ENCODE data around the gene OTOR.

DNA sequence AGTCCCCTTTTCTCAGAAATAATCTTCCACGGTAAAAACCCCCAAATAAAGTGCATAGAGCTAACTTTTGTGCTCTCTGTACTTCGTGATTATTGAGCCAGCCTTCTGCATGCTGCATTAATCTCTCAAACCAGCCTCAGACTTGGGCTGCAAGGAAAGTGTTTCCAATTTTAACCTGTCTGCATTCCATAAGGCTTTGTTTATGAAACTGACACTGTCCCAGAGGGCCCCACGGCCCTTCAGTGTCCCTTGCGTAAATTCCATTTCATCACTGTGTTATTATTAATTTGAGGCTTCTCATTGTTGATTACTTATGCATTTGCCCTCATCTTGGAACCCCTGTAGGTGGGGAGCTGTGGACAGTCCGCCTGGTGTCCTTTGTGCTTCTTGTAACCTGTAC, 33.9 kb upstream of the OTOR start:
- no peak for TF ChIP-seq FOXK2 (IDR thresholded peaks at IDR 0.05)
- TF ChIP-seq ARNT (IDR thresholded peaks at IDR 0.05): no peak
- no peak for TF ChIP-seq FOXA1 (IDR thresholded peaks at IDR 0.05)
- no peak for TF ChIP-seq BHLHE40 (IDR thresholded peaks at IDR 0.05; ENCODE audit: borderline replicate concordance)
- no peak for TF ChIP-seq SP1 (IDR thresholded peaks at IDR 0.05)
- TF ChIP-seq FOXM1 (IDR thresholded peaks at IDR 0.05; ENCODE audit: borderline replicate concordance): no peak
- no peak for TF ChIP-seq ELF4 (IDR thresholded peaks at IDR 0.05)
- no peak for TF ChIP-seq TARDBP (IDR thresholded peaks at IDR 0.05)
- TF ChIP-seq NFRKB (IDR thresholded peaks at IDR 0.05): no peak
- TF ChIP-seq, protein P1, sequence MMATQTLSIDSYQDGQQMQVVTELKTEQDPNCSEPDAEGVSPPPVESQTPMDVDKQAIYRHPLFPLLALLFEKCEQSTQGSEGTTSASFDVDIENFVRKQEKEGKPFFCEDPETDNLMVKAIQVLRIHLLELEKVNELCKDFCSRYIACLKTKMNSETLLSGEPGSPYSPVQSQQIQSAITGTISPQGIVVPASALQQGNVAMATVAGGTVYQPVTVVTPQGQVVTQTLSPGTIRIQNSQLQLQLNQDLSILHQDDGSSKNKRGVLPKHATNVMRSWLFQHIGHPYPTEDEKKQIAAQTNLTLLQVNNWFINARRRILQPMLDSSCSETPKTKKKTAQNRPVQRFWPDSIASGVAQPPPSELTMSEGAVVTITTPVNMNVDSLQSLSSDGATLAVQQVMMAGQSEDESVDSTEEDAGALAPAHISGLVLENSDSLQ (IDR thresholded peaks at IDR 0.05): no peak
- no peak for TF ChIP-seq SUZ12 (IDR thresholded peaks at IDR 0.05)
- TF ChIP-seq ZNF384 (IDR thresholded peaks at IDR 0.05): no peak
- TF ChIP-seq CTBP1 (IDR thresholded peaks at IDR 0.05; ENCODE audit: borderline replicate concordance): no peak

Data from HEK293T (cell line).